Karpas-422 (cell line): Measurements from ENCODE around the gene PYM1. TPM values are rescaled to one million over a fixed set of nuclear protein-coding genes. Genes with fewer than 3 reads are reported as not detected.

ENCODE experiments used
- DNase-seq: peaks from one replicate; pipeline ENCODE4 v3.0.0-alpha.2; 2015
- H2AFZ ChIP-seq: fragments of 200-600 bp; sonication (generic); 2 replicates; pipeline ENCODE4 v1.6.1; 2014; ENCODE audit warnings: antibody characterized with exemption, low read length, mixed read lengths
- H3K27ac ChIP-seq: fragments of 200-600 bp; sonication (generic); 2 replicates; pipeline ENCODE4 v1.5.1; 2014; ENCODE audit warnings: mild to moderate bottlenecking, low read length, moderate library complexity
- H3K27me3 ChIP-seq: fragments of 200-600 bp; sonication (generic); 2 replicates; pipeline ENCODE4 v1.6.1; 2014; ENCODE audit warnings: low read length, mixed read lengths
- H3K36me3 ChIP-seq: fragments of 200-600 bp; sonication (generic); 2 replicates; pipeline ENCODE4 v1.6.1; 2014; ENCODE audit warnings: low read length, mixed read lengths; ENCODE audit not compliant: insufficient read depth
- H3K4me1 ChIP-seq: fragments of 200-600 bp; sonication (generic); 2 replicates; pipeline ENCODE4 v1.6.1; 2014; ENCODE audit warnings: mild to moderate bottlenecking, low read length, mixed read lengths
- H3K4me2 ChIP-seq: fragments of 200-600 bp; sonication (generic); 2 replicates; pipeline ENCODE4 v1.6.1; 2014; ENCODE audit warnings: low read length, low read depth, mild to moderate bottlenecking; ENCODE audit not compliant: poor library complexity, severe bottlenecking
- H3K4me3 ChIP-seq: fragments of 200-600 bp; sonication (generic); 2 replicates; pipeline ENCODE4 v1.5.1; 2014; ENCODE audit warnings: mild to moderate bottlenecking, antibody characterized with exemption, low read length, mixed read lengths
- H3K79me2 ChIP-seq: fragments of 200-600 bp; sonication (generic); 2 replicates; pipeline ENCODE4 v1.6.1; 2014; ENCODE audit warnings: mild to moderate bottlenecking, low read length, mixed read lengths
- H3K9ac ChIP-seq: fragments of 200-600 bp; sonication (generic); 2 replicates; pipeline ENCODE4 v1.6.0; 2014; ENCODE audit warnings: low read length
- H3K9me2 ChIP-seq: fragments of 200-600 bp; sonication (generic), shearing (Covaris generic); replicated peaks from 2 replicates; pipeline ENCODE4 v1.6.0; 2014; ENCODE audit warnings: mild to moderate bottlenecking, low read length, moderate library complexity; ENCODE audit not compliant: insufficient read depth
- H3K9me3 ChIP-seq: fragments of 300-700, 200-600 bp; sonication (generic); 2 replicates; pipeline ENCODE4 v1.6.1; 2014; ENCODE audit warnings: low read length, mixed read lengths
- H4K20me1 ChIP-seq: fragments of 200-600 bp; sonication (generic); 2 replicates; pipeline ENCODE4 v1.6.1; 2014; ENCODE audit warnings: mild to moderate bottlenecking, antibody characterized with exemption, low read length, low read depth; ENCODE audit not compliant: insufficient read depth
- total RNA-seq: library from RNA; depleted of rRNA; stranded (reverse); fragments of >200 nt; shearing (Covaris generic); gene quantifications from 2 replicates; pipeline ENCODE4 v1.2.3, GENCODE V29; 2014; ENCODE audit warnings: low replicate concordance; rRNA removed

PYM1 gene
- total RNA-seq, 1 experiment from 2014 or later = 58.9 TPM

DNA sequence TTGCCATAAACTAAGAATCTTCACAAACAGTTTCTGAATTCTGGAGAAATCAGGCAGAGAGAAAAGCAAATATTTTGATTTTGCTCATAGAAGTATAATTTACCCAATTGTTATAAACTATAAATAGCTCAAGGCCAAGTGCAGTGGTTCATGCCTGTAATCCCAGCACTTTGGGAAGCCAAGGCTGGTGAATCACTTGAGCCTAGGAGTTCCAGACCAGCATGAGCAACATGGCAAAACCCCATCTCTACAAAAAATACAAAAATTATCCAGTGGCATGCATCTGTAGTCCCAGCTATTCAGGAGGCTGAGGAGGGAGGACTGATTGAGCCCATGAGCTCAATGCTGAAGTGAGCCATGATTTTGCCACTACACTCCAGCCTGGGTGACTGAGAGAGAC lies 65.4 kb downstream of the PYM1 start:
- H3K9me3 ChIP-seq = no peaks in the 10 kb centered on the region
- no peaks in the 10 kb centered on the region for H3K27me3 ChIP-seq
- H3K4me3 ChIP-seq = no peak overlapping the region
- H3K79me2 ChIP-seq = no peaks in the 10 kb centered on the region
- H3K4me2 ChIP-seq = no peak overlapping the region
- no peak overlapping the region for H2AFZ ChIP-seq
- H4K20me1 ChIP-seq = no peaks in the 10 kb centered on the region
- H3K27ac ChIP-seq = no peak overlapping the region
- DNase-seq = no peak
- H3K9ac ChIP-seq = no peak overlapping the region
- H3K4me1 ChIP-seq = peaks cover 18% of the 10 kb centered on the region
- H3K9me2 ChIP-seq = no peaks in the 10 kb centered on the region
- no peaks in the 10 kb centered on the region for H3K36me3 ChIP-seq

DNA sequence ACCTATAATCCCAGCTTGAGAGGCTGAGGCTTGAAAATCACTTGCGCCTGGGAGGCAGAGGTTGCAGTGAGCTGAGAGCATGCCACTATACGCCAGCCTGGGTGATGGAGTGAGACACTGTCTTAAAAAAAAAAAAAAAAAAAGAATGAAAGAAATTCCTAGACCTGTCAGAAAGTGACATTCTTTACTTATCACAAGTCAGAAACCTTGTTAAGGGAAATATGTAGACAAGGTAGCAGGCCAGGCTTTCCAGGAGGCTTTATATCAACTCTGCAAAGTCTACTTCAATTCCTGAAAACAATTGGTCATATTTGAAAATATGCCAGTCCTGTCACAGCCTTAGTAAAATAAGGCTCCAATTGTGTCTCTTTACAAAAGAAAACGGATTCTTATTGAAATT lies 65.8 kb downstream of the PYM1 start:
- no peak for DNase-seq
- Histone ChIP-seq H3K9me2 (no peaks in the 10 kb centered on the region), H3K4me2 (no peak overlapping the region), H3K36me3 (no peaks in the 10 kb centered on the region), H3K4me3 (no peak overlapping the region), H3K4me1 (peaks cover 18% of the 10 kb centered on the region), H4K20me1 (no peaks in the 10 kb centered on the region), H3K79me2 (no peaks in the 10 kb centered on the region), H3K9ac (no peak overlapping the region), H3K27ac (no peak overlapping the region), H3K9me3 (no peaks in the 10 kb centered on the region), H2AFZ (no peak overlapping the region), H3K27me3 (no peaks in the 10 kb centered on the region)

- Histone ChIP-seq H3K27ac (no peak overlapping the region), H3K9ac (no peak overlapping the region), H2AFZ (no peak overlapping the region), H4K20me1 (no peaks in the 10 kb centered on the region), H3K4me3 (no peak overlapping the region), H3K4me1 (peaks cover 18% of the 10 kb centered on the region), H3K36me3 (no peaks in the 10 kb centered on the region), H3K27me3 (no peaks in the 10 kb centered on the region), H3K4me2 (no peak overlapping the region), H3K79me2 (no peaks in the 10 kb centered on the region), H3K9me3 (no peaks in the 10 kb centered on the region), H3K9me2 (no peaks in the 10 kb centered on the region)
- no peak for DNase-seq
Observed at GRCh38 chr12:55861396-55861795, 66.3 kb downstream of the PYM1 start.

DNA sequence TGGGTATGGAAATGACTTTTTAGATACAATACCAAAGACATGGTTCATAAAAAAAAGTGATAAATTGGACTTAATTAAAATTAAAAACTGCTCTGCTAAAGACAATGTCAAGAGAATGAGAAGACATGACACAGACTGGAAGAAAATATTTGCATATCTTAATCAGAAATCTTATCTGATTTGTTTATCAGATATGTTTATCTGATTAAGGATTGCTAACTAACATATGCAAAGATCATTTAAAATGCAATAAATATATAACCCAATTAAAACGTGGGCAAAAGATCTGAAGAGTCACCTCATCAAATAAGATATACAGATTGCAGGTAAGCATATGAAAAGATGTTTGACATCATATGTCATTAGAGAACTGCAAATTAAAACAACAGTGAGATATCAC lies 75.0 kb downstream of the PYM1 start:
- H3K79me2 ChIP-seq = no peaks in the 10 kb centered on the region
- H3K4me2 ChIP-seq = no peak overlapping the region
- no peaks in the 10 kb centered on the region; the same call in 1 of the 2 replicates for H3K4me1 ChIP-seq
- no peaks in the 10 kb centered on the region for H3K9me2 ChIP-seq
- DNase-seq = no peak
- no peaks in the 10 kb centered on the region for H3K9me3 ChIP-seq
- no peak overlapping the region for H3K9ac ChIP-seq
- H4K20me1 ChIP-seq = no peaks in the 10 kb centered on the region
- H3K4me3 ChIP-seq = no peak overlapping the region
- no peak overlapping the region for H2AFZ ChIP-seq
- H3K36me3 ChIP-seq = no peaks in the 10 kb centered on the region
- no peaks in the 10 kb centered on the region for H3K27me3 ChIP-seq
- H3K27ac ChIP-seq = no peak overlapping the region

Other genes with a start within 250 kb of the PYM1 start
- gene ITGA7, start 220.0 kb downstream of the PYM1 start, total RNA-seq = 0.78 and 2.6 TPM in 2 replicates
- 83.4 and 191 TPM in 2 replicates for gene BLOC1S1, start 211.8 kb downstream of the PYM1 start, total RNA-seq
- gene RDH5, start 207.5 kb downstream of the PYM1 start, total RNA-seq = 12.4 and 12.8 TPM in 2 replicates
- 150 and 266 TPM in 2 replicates for gene CD63, start 198.9 kb downstream of the PYM1 start, total RNA-seq
- gene GDF11, start 184.8 kb downstream of the PYM1 start, total RNA-seq = 2.9 and 7.8 TPM in 2 replicates
- gene SARNP, start 110.2 kb downstream of the PYM1 start, total RNA-seq = 64.9 and 100 TPM in 2 replicates
- gene ORMDL2, start 109.9 kb downstream of the PYM1 start, total RNA-seq = 32.6 and 37.4 TPM in 2 replicates
- 28.6 and 36.9 TPM in 2 replicates for gene DNAJC14, start 98.3 kb downstream of the PYM1 start, total RNA-seq
- 0.11 TPM in 1 of 2 replicates, not detected in the other for gene MMP19, start 85.0 kb downstream of the PYM1 start, total RNA-seq
- 70.4 and 88.5 TPM in 2 replicates for gene DGKA, start 3.3 kb upstream of the PYM1 start, total RNA-seq
- 8.8 and 9.7 TPM in 2 replicates for gene PMEL, start 38.1 kb upstream of the PYM1 start, total RNA-seq
- 35.3 and 49.9 TPM in 2 replicates for gene CDK2, start 38.9 kb upstream of the PYM1 start, total RNA-seq
- 43.8 and 62.4 TPM in 2 replicates for gene RAB5B, start 46.2 kb upstream of the PYM1 start, total RNA-seq
- 3.1 and 11.0 TPM in 2 replicates for gene SUOX, start 69.4 kb upstream of the PYM1 start, total RNA-seq
- gene IKZF4, start 93.1 kb upstream of the PYM1 start, total RNA-seq = 1.0 and 7.4 TPM in 2 replicates
- 417 and 1,471 TPM in 2 replicates for gene RPS26, start 114.0 kb upstream of the PYM1 start, total RNA-seq
- gene ERBB3, start 152.3 kb upstream of the PYM1 start, total RNA-seq = not detected in 2 replicates
- 111 and 267 TPM in 2 replicates for gene PA2G4, start 176.7 kb upstream of the PYM1 start, total RNA-seq
- gene RPL41, start 188.7 kb upstream of the PYM1 start, total RNA-seq = 7,506 and 9,874 TPM in 2 replicates
- gene ZC3H10, start 190.4 kb upstream of the PYM1 start, total RNA-seq = 11.9 and 13.4 TPM in 2 replicates
- 75.3 and 75.7 TPM in 2 replicates for gene ESYT1, start 200.4 kb upstream of the PYM1 start, total RNA-seq
- gene MYL6B, start 224.7 kb upstream of the PYM1 start, total RNA-seq = 33.1 and 94.4 TPM in 2 replicates
- gene MYL6, start 230.5 kb upstream of the PYM1 start, total RNA-seq = 640 and 780 TPM in 2 replicates